UCSD-AML1 (cell line): ENCODE results near the gene PROCA1.
"Not testable (repeated sequence)": the region's sequence is repeated elsewhere in the genome, so short reads cannot be mapped to it uniquely, and the experiment has no call there.

ENCODE experiments used
- DNase-seq: peaks from one replicate; lab custom pipeline; 2025; ENCODE audit not compliant: unreplicated experiment; lab: John Stamatoyannopoulos, UW

PROCA1 gene

GRCh38 chr17:28726226-28726626, 14.5 kb upstream of the PROCA1 start, which contains the start of gene TLCD1:
TSS of gene TLCD1 (minus strand) at chr17:28726233. CDS start at chr17:28726097, 136 bp downstream.
- DNase-seq: peak; percentile 80

DNA sequence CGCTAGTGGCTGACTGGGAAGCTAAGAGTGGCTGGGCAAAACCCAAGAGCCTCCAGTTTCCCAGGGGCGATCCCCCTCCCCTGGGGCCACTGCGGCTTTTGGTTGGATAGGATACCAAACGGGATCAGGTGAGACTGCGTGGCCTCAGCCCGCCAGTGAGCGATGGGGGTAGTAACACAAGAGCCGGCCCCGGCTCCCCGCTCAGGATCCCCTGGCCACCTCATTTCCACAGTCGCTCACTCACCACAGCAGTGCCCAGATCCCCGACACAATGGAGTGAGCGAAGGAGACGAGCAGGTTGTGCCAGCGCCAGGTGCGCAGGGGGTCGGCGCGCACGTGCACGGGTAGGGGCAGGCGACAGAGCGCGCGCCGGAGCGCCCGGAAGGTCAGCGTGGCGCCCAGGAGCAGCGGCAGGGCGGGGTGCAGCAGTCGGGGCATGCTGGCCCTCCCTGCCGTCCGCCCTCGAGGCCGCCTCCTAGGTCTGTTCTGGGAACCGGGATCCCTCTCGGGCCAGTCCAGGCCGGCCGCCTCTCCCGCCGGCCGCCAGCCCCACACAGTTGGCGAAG, 14.1 kb upstream of the PROCA1 start:
- no peak for DNase-seq

DNA sequence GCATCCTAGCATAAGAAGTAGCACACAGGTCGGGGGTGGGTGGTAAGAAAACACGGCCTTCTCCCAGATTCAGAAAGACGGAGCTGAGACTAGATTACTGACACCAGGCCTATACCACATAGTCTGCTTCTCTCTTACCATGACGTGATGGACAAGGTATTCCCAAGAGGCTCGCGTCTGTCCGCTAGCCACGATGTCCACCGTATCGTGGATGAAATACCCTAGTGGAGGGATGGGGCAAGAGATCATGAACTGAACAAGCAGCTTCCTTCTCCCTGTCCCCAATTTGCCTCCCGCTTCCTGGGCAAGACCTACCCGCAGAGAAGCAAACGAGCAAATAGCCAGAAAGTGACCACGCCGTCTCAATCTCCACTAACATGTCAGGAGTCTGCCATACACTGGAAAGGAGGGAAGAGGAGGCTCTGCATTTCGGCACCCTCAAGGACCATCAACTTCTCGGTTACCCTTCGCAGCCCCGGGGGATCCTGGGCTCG, 13.5 kb upstream of the PROCA1 start:
- peak; percentile 73 for DNase-seq

- no peak for DNase-seq
Measured at GRCh38 chr17:28724500-28725165, 12.9 kb upstream of the PROCA1 start.

DNA sequence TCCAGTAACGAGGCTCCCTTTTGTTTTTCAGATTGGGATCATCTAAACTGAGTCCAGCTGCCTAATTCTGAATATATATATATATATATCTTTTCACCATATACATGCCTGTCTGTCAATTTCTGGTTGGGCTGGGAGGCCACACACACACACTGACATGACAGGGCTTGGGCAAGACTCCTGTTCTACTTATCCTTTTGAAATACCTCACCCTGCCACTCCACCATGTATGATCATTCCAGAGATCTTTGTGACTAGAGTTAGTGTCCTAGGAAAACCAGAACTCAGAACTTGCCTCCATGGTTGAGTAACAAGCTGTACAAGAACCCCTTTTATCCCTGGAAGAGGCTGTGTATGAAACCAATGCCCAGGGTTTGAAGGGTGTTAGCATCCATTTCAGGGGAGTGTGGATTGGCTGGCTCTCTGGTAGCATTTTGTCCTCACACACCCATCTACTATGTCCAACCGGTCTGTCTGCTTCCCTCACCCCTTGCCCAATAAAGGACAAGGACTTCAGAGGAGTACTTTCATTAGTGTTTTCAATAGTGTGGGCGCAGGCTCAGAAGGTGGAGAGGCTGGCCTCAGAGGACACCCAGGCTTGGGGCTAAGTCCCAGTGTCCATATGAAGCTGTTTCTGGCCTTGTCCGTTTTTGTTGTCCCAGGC, 12.3 kb upstream of the PROCA1 start:
- not testable (repeated sequence) for DNase-seq

GRCh38 chr17:28723159-28723835, 11.6 kb upstream of the PROCA1 start:
- no peak for DNase-seq

- no peak for DNase-seq
Measured at GRCh38 chr17:28722417-28723158, 10.9 kb upstream of the PROCA1 start.

DNA sequence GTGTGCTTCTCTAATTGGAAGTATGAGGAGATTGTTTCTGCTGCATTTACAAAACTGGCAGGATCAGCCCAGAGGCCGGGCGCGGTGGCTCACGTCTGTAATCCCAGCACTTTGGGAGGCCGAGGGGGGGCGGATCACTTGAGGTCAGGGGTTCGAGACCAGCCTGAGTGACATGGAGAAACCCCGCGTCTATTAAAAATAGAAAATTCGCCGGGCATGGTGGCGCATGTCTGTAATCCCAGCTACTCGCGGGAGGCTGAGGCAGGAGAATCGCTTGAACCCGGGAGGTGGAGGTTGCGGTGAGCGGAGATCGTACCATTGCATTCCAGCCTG, 9.3 kb upstream of the PROCA1 start:
- DNase-seq: not testable (repeated sequence)

DNA sequence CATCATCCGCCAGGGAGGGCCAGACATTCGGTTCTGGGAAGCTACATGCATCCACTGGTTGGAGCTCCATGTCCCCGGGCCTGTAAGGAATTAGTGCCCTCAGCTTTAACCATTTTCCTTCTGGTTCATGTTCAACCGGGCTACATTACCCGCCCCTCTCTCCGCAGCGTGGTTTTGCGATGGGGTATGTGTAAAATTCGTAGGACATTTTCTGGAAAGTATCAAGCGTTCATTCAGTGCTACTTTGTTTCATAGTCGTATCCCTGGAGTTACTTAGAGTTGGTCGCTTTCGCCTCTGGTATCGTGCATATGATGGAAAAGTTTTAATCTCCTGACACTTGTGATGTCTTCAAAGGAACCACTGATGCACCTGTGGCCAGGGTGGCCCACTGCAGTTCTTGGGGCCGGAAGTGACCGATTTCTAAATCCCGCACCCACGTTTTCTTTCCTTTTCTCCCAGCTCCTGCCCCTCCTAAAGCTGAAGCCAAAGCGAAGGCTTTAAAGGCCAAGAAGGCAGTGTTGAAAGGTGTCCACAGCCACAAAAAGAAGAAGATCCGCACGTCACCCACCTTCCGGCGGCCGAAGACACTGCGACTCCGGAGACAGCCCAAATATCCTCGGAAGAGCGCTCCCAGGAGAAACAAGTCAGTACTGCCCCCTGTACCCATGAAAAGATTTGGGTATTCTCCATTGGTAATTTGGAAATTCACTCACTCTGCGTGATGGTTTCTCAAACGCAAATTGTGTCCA, 8.7 kb upstream of the PROCA1 start:
- DNase-seq: no peak

- no peak for DNase-seq
Measured at GRCh38 chr17:28719021-28719433, 7.3 kb upstream of the PROCA1 start.

GRCh38 chr17:28718333-28719020, 6.8 kb upstream of the PROCA1 start:
- DNase-seq: no peak

GRCh38 chr17:28717578-28718332, 6.1 kb upstream of the PROCA1 start, which contains the start of gene RAB34:
TSS of gene RAB34 (minus strand) at chr17:28717868. CDS start at chr17:28717266, 602 bp downstream.
- peak; percentile 84 for DNase-seq

DNA sequence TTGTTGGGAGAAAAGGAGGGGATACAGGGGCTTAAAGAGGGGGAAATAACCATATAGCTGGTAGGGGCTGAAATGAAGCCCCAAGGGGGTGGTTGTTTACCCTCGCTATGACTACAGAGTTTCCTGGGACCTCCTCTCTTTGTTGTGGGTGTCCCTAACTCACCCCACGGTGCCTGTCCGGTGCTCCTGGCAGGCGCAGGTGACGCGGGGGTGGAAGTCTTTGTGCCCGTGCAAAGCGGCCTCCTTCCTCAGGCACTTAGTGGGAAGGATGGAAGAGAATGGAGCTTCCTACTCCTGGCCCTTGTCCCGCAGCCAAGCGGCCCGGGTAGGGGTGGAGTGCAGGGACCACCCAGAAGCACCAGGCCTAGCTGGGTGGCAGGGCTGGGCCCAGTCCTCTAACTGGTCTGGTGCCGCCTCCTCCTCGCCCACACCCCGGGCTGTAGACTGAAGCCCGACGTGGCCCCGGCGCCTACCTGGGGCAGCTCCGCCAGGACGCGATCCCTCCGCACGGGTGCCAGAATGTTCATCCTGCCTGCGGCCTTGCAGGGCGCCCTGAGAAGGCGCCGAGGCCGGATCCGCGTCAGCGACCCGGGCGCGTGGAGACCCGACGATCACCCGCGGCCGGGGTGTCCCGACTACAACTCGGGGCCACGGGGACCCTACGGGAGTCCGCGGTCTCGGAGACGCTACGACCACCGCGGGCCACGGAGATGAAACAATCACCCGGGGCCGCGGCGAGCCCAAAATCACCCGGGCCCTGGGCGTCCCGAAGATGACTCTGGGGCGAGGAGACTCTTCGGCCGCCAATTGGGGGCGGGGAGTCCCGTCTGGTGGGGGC, 5.3 kb upstream of the PROCA1 start:
- DNase-seq: no peak

DNA sequence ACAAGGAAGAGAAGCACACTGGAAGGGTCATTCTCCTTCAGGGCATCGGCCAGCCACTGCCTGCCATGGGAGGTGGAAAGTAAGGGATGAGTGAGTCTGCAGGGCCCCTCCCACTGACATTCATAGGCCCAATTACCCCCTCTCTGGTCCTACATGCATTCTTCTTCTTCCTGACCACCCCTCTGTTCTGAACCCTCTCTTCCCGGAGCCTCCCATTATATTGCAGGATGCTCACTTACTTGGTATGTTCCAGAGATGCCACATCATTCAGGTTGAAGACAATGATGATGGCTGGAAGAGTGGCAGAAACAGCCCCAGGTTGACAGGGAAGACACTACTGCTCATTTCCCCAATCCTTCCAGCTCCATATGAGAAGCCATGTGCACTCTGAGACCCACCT, 3.5 kb upstream of the PROCA1 start:
- DNase-seq: no peak

GRCh38 chr17:28714281-28714680, 2.6 kb upstream of the PROCA1 start:
- DNase-seq: no peak

- no peak for DNase-seq
Measured at GRCh38 chr17:28712705-28713415, 1.2 kb upstream of the PROCA1 start.

DNA sequence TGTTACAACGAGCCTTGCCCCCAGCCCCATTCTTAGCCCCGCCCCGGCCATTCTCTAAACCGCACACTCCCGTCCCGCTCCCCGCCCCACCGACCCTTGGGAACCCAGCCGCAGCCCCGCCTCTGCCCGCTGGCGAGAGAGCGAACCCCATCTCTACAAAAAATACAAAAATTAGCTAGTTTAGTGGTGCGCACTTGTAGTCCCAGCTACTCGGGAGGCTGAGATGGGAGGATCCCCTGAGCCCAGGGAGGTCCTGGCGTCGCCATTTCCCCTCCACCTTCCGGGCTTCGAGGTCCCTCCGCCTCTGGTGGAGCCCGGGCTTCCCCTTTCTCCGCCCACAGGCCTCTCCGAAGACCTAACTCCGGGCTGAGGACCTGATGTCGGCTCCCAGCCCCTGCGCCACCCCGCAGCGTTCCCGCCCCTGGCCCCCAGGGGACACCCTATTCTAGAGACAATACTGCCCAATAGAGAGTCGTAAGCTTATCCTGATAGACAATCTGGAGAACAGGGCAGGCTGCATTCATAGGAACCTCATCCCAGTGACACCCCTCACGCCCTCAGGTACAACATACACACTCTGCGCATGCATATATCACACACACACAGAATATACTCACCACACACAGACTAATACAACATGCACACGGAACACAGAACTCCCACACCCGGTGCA, 480 bp upstream of the PROCA1 start:
- peak; percentile 87 for DNase-seq
